ENCODE data around the gene RABGAP1L. TPM values are rescaled to one million over a fixed set of nuclear protein-coding genes. Genes with fewer than 3 reads are reported as not detected.

RABGAP1L gene
- total RNA-seq, 4 donors from 2014 or later: 38.8 to 54.7 (median 50.5) TPM

DNA sequence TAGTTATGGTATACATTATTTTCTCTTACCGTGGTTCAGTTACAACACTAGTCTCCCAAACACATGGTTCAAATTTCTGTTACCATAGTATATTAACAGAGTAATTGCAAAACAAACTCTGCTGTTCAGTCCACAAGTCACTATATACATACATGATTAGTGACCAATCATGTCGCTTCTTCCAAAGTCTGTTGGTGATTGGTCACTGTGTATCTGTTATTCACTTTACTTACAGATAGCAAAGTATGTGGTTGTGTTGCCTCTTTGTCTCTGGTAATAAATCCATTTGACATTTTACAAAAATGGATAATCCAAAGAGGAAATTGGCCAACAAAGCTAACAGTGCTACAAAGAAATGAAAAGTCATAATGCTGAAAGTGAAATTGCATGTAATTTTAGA is 107.2 kb downstream of the RABGAP1L start:
- intact Hi-C loops (cut with DNase I; ENCODE audit: low total_unique reads): no loop called here
- TF ChIP-seq POLR2A (IDR thresholded peaks at IDR 0.05) (no peak), CTCF (IDR thresholded peaks at IDR 0.05) (no peak)
- no peak overlapping the region for H3K4me3 ChIP-seq (ENCODE audit: low read depth, poor library complexity, severe bottlenecking)
- DNase-seq (ENCODE audit: low spot score in 2 of 2): no peak
- WGBS, 2 donors: 81 to 86% methylated on average over 2 of the region's 2 CpGs

DNA sequence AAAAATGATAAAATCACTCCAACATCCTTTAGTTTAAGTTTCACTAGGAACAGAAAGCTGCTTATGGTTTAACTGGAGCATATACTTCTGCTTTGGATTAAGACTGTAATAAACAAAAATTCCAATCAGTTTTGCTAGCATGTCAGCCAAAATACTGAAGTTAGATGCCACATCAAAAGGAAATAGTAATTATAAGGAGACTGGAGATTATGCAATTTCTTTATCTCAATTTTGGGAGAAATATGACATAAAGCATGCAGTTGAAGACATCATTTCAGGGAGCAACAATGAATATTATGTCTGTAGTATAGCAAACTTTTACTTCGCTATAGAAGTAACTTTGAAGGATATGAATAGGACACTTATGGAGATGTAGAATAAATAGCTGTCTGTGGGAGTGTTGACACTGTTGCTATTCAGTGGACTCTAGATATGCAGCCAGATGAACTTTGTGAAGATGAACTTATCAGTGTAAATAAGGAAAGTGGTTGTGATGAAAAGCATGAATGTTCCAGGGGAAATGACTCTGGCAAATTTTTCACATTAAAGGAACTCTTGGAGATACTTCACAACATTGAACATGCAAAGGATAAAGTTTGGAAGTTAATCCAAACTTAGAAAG is 107.8 kb downstream of the RABGAP1L start:
- no peak for DNase-seq (ENCODE audit: low spot score in 2 of 2)
- WGBS, 2 donors: 82 to 95% methylated on average over 1 of the region's 1 CpG
- TF ChIP-seq CTCF (IDR thresholded peaks at IDR 0.05): no peak
- TF ChIP-seq POLR2A (IDR thresholded peaks at IDR 0.05): no peak
- intact Hi-C loops (cut with DNase I; ENCODE audit: low total_unique reads): no loop called here
- H3K4me3 ChIP-seq (ENCODE audit: low read depth, poor library complexity, severe bottlenecking): no peak overlapping the region

- intact Hi-C loops (cut with DNase I; ENCODE audit: low total_unique reads): no loop called here
- WGBS, 2 donors: 98 to 100% methylated on average over 1 of the region's 1 CpG
These were observed 110.8 kb downstream of the RABGAP1L start for GRCh38 chr1:174269989-174270651.

GRCh38 chr1:174273190-174273589 is 113.9 kb downstream of the RABGAP1L start:
- DNase-seq (ENCODE audit: low spot score in 2 of 2): no peak
- no peak overlapping the region for H3K4me3 ChIP-seq (ENCODE audit: low read depth, poor library complexity, severe bottlenecking)
- TF ChIP-seq POLR2A (IDR thresholded peaks at IDR 0.05): no peak
- TF ChIP-seq CTCF (IDR thresholded peaks at IDR 0.05): no peak
- intact Hi-C loops (cut with DNase I; ENCODE audit: low total_unique reads): no loop called here

More at GRCh38 chr1:174269989-174270651, 110.8 kb downstream of the RABGAP1L start:
- no peak overlapping the region for H3K4me3 ChIP-seq (ENCODE audit: low read depth, poor library complexity, severe bottlenecking)
- no peak for DNase-seq (ENCODE audit: low spot score in 2 of 2)
- TF ChIP-seq POLR2A (IDR thresholded peaks at IDR 0.05) (no peak), CTCF (IDR thresholded peaks at IDR 0.05) (no peak)

- H3K4me3 ChIP-seq (ENCODE audit: low read depth, poor library complexity, severe bottlenecking): no peak overlapping the region
- DNase-seq (ENCODE audit: low spot score in 2 of 2): no peak
- no peak for TF ChIP-seq CTCF (IDR thresholded peaks at IDR 0.05)
- no peak for TF ChIP-seq POLR2A (IDR thresholded peaks at IDR 0.05)
- intact Hi-C loops (cut with DNase I; ENCODE audit: low total_unique reads): no loop called here
These were observed 114.5 kb downstream of the RABGAP1L start for GRCh38 chr1:174273776-174274175.

DNA sequence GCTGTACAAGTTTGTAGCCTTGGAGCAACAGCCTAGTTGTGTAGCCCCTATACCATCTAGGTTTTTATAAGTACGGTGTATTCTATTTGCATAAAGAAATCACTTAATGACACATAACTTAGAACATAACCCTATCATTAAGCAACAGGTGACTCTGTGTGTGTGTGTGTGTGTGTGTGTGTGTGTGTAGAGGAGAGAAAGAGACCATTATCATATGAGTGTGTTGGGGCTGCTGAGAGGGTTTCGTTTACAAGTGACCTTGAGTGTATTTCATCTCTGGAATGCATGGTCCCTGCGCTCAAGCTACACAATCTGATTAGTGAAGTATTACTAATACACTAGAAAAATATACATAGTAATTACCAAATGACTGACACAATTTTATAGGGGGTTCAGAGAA is 115.1 kb downstream of the RABGAP1L start:
- TF ChIP-seq POLR2A (IDR thresholded peaks at IDR 0.05) (no peak), CTCF (IDR thresholded peaks at IDR 0.05) (no peak)
- no peak overlapping the region for H3K4me3 ChIP-seq (ENCODE audit: low read depth, poor library complexity, severe bottlenecking)
- 97 to 98% methylated on average over 3 of the region's 3 CpGs for WGBS, 2 donors
- intact Hi-C loops (cut with DNase I; ENCODE audit: low total_unique reads): no loop called here
- no peak for DNase-seq (ENCODE audit: low spot score in 2 of 2)

Measured in lower leg skin (tissue), 4 donors.